Measurements from ENCODE around the gene HDAC4.

HDAC4 gene

GRCh38 chr2:239119346-239120126 lies 281.3 kb downstream of the HDAC4 start:
- Mint-ChIP-seq H3K4me1 (peaks cover 28% of the 10 kb centered on the region), H3K27me3 (no peaks in the 10 kb centered on the region), H3K27ac (no peak overlapping the region), H3K9me3 (no peaks in the 10 kb centered on the region), H3K4me3 (peak overlapping the region in 1 of 2 donors; percentile 10)
- no peak for DNase-seq
- ATAC-seq = peak; percentile 22

GRCh38 chr2:239118675-239119211 lies 282.1 kb downstream of the HDAC4 start:
- no peaks in the 10 kb centered on the region for H3K9me3 Mint-ChIP-seq
- H3K4me1 Mint-ChIP-seq = peaks cover 28% of the 10 kb centered on the region
- H3K4me3 Mint-ChIP-seq = peak overlapping the region in 1 of 2 donors; percentile 10
- H3K27ac Mint-ChIP-seq = peak overlapping the region; percentile 6 to 92
- ATAC-seq (peak; percentile 75), DNase-seq (peak in 1 of 2 donors; percentile 25)
- no peaks in the 10 kb centered on the region for H3K27me3 Mint-ChIP-seq

GRCh38 chr2:239118264-239118663 lies 282.6 kb downstream of the HDAC4 start:
- Mint-ChIP-seq H3K4me1 (peaks cover 28% of the 10 kb centered on the region), H3K27me3 (no peaks in the 10 kb centered on the region), H3K9me3 (no peaks in the 10 kb centered on the region), H3K27ac (peak overlapping the region in 1 of 2 donors; percentile 92), H3K4me3 (no peak overlapping the region)
- DNase-seq = no peak
- no peak for ATAC-seq

GRCh38 chr2:239117831-239118230 lies 283.0 kb downstream of the HDAC4 start:
- no peak overlapping the region for H3K4me3 Mint-ChIP-seq

GRCh38 chr2:239116456-239117246 lies 284.2 kb downstream of the HDAC4 start:
- no peaks in the 10 kb centered on the region for H3K27me3 Mint-ChIP-seq
- H3K27ac Mint-ChIP-seq = peak overlapping the region in 1 of 2 donors; percentile 83
- peak overlapping the region in 1 of 2 donors; percentile 5 for H3K4me3 Mint-ChIP-seq
- no peak for ATAC-seq
- DNase-seq = no peak
- H3K4me1 Mint-ChIP-seq = peaks cover 28% of the 10 kb centered on the region
- no peaks in the 10 kb centered on the region for H3K9me3 Mint-ChIP-seq

More at GRCh38 chr2:239117831-239118230, 283.0 kb downstream of the HDAC4 start:
- Mint-ChIP-seq H3K27ac (peak overlapping the region in 1 of 2 donors; percentile 92), H3K9me3 (no peaks in the 10 kb centered on the region), H3K27me3 (no peaks in the 10 kb centered on the region), H3K4me1 (peaks cover 28% of the 10 kb centered on the region)
- ATAC-seq = no peak
- no peak for DNase-seq

- peak overlapping the region in 1 of 2 donors; percentile 83 for H3K27ac Mint-ChIP-seq
- no peak for DNase-seq
- H3K9me3 Mint-ChIP-seq = no peaks in the 10 kb centered on the region
- no peaks in the 10 kb centered on the region for H3K27me3 Mint-ChIP-seq
- no peak for ATAC-seq
- peaks cover 28% of the 10 kb centered on the region for H3K4me1 Mint-ChIP-seq
- no peak overlapping the region for H3K4me3 Mint-ChIP-seq
Measured at GRCh38 chr2:239115616-239116015, 285.2 kb downstream of the HDAC4 start.

GRCh38 chr2:239114616-239115265 lies 286.1 kb downstream of the HDAC4 start:
- DNase-seq (no peak), ATAC-seq (no peak)
- H3K4me3 Mint-ChIP-seq = no peak overlapping the region
- H3K27ac Mint-ChIP-seq = no peak overlapping the region
- H3K4me1 Mint-ChIP-seq = peaks cover 19% of the 10 kb centered on the region
- H3K27me3 Mint-ChIP-seq = no peaks in the 10 kb centered on the region
- H3K9me3 Mint-ChIP-seq = no peaks in the 10 kb centered on the region

- Mint-ChIP-seq H3K4me3 (no peak overlapping the region), H3K9me3 (no peaks in the 10 kb centered on the region), H3K4me1 (peaks cover 13% of the 10 kb centered on the region), H3K27me3 (no peaks in the 10 kb centered on the region), H3K27ac (peak overlapping the region in 1 of 2 donors; percentile 80)
- no peak for DNase-seq
- no peak for ATAC-seq
Measured at GRCh38 chr2:239114119-239114581, 286.7 kb downstream of the HDAC4 start.

GRCh38 chr2:239113615-239114014 lies 287.2 kb downstream of the HDAC4 start:
- DNase-seq (no peak), ATAC-seq (no peak)
- H3K27ac Mint-ChIP-seq = no peak overlapping the region
- H3K4me1 Mint-ChIP-seq = peaks cover 8% of the 10 kb centered on the region
- no peak overlapping the region for H3K4me3 Mint-ChIP-seq
- no peaks in the 10 kb centered on the region for H3K9me3 Mint-ChIP-seq
- H3K27me3 Mint-ChIP-seq = no peaks in the 10 kb centered on the region

- Mint-ChIP-seq H3K27me3 (no peaks in the 10 kb centered on the region), H3K4me3 (no peak overlapping the region), H3K9me3 (no peaks in the 10 kb centered on the region), H3K27ac (no peak overlapping the region), H3K4me1 (peaks cover 3% of the 10 kb centered on the region)
- DNase-seq (no peak), ATAC-seq (no peak)
Measured at GRCh38 chr2:239113171-239113570, 287.6 kb downstream of the HDAC4 start.

GRCh38 chr2:239112127-239112774 lies 288.6 kb downstream of the HDAC4 start:
- Mint-ChIP-seq H3K9me3 (no peaks in the 10 kb centered on the region), H3K4me1 (no peaks in the 10 kb centered on the region), H3K27me3 (no peaks in the 10 kb centered on the region), H3K4me3 (no peak overlapping the region), H3K27ac (no peak overlapping the region)
- ATAC-seq (no peak), DNase-seq (no peak)

- ATAC-seq = no peak
- Mint-ChIP-seq H3K4me1 (no peaks in the 10 kb centered on the region), H3K27me3 (no peaks in the 10 kb centered on the region), H3K4me3 (no peak overlapping the region), H3K9me3 (no peaks in the 10 kb centered on the region), H3K27ac (no peak overlapping the region)
- no peak for DNase-seq
Measured at GRCh38 chr2:239111401-239112100, 289.3 kb downstream of the HDAC4 start.

GRCh38 chr2:239110595-239111048 lies 290.2 kb downstream of the HDAC4 start:
- DNase-seq (no peak), ATAC-seq (no peak)
- no peaks in the 10 kb centered on the region for H3K9me3 Mint-ChIP-seq
- peak overlapping the region in 1 of 2 donors; percentile 67 for H3K27ac Mint-ChIP-seq
- no peak overlapping the region for H3K4me3 Mint-ChIP-seq
- no peaks in the 10 kb centered on the region for H3K27me3 Mint-ChIP-seq
- H3K4me1 Mint-ChIP-seq = no peaks in the 10 kb centered on the region

GRCh38 chr2:239109928-239110545 lies 290.8 kb downstream of the HDAC4 start:
- no peaks in the 10 kb centered on the region for H3K9me3 Mint-ChIP-seq
- H3K4me3 Mint-ChIP-seq = no peak overlapping the region
- DNase-seq (no peak), ATAC-seq (no peak)
- H3K4me1 Mint-ChIP-seq = no peaks in the 10 kb centered on the region
- no peaks in the 10 kb centered on the region for H3K27me3 Mint-ChIP-seq
- no peak overlapping the region for H3K27ac Mint-ChIP-seq

All from stimulated activated naive CD8-positive, alpha-beta T cell treated with anti-CD3 and anti-CD28 coated beads, Interleukin-15, amount 100 ng/mL, for 72 hours (primary cell).